SU-DHL-6 (cell line): ENCODE results near the gene UBXN4.

Experiments used
- H2AFZ ChIP-seq: fragments of 200-600 bp; sonication (generic); 2 replicates; pipeline ENCODE4 v1.6.1; 2014; ENCODE audit warnings: low read depth, mild to moderate bottlenecking, moderate library complexity, mixed read lengths, antibody characterized with exemption, low read length; ENCODE audit not compliant: severe bottlenecking
- H3F3A ChIP-seq: fragments of 200-600 bp; shearing (Covaris generic); 2 replicates; pipeline ENCODE4 v1.6.0; 2016; ENCODE audit warnings: antibody characterized with exemption, mild to moderate bottlenecking; ENCODE audit not compliant: insufficient read depth
- H3K27ac ChIP-seq: fragments of 200-600 bp; sonication (generic); 2 replicates; pipeline ENCODE4 v1.5.1; 2016; ENCODE audit warnings: low read depth, mild to moderate bottlenecking, low read length, moderate library complexity, mixed read lengths
- H3K27me3 ChIP-seq: fragments of 200-600 bp; sonication (generic), shearing (Covaris generic); 2 replicates; pipeline ENCODE4 v1.6.0; 2014; ENCODE audit warnings: mild to moderate bottlenecking, low read length
- H3K36me3 ChIP-seq: fragments of 200-600 bp; sonication (generic); 2 replicates; pipeline ENCODE4 v1.6.1; 2014; ENCODE audit warnings: mild to moderate bottlenecking, low read length, mixed read lengths
- H3K4me2 ChIP-seq: fragments of 300-600, 200-600 bp; shearing (Covaris generic), sonication (generic); 2 replicates; pipeline ENCODE4 v1.6.0; 2014; ENCODE audit warnings: low read length, low read depth, mild to moderate bottlenecking; ENCODE audit not compliant: poor library complexity, severe bottlenecking
- H3K4me3 ChIP-seq: fragments of 200-600 bp; sonication (generic); 2 replicates; pipeline ENCODE4 v1.5.1; 2014; ENCODE audit warnings: antibody characterized with exemption, low read length, mild to moderate bottlenecking, mixed read lengths; ENCODE audit not compliant: insufficient read depth, poor library complexity, severe bottlenecking
- H3K79me2 ChIP-seq: fragments of 200-600 bp; sonication (generic); 2 replicates; pipeline ENCODE4 v1.6.1; 2014; ENCODE audit warnings: mild to moderate bottlenecking, low read length, moderate library complexity; ENCODE audit not compliant: insufficient read depth
- H3K9ac ChIP-seq: fragments of 200-600 bp; sonication (generic); 2 replicates; pipeline ENCODE4 v1.7.0; 2014; ENCODE audit warnings: mild to moderate bottlenecking, low read length
- H3K9me2 ChIP-seq: fragments of 200-600 bp; sonication (generic); replicated peaks from 2 replicates; pipeline ENCODE4 v1.6.1; 2014; ENCODE audit warnings: low read length; ENCODE audit not compliant: insufficient read depth
- H3K9me3 ChIP-seq: fragments of 200-600 bp; sonication (generic); 2 replicates; pipeline ENCODE4 v1.6.1; 2014; ENCODE audit warnings: low read length, mixed read lengths; ENCODE audit not compliant: insufficient read depth
- H4K20me1 ChIP-seq: fragments of 200-600 bp; sonication (generic); 2 replicates; pipeline ENCODE4 v1.6.1; 2014; ENCODE audit warnings: low read depth, mild to moderate bottlenecking, antibody characterized with exemption, low read length, moderate library complexity, mixed read lengths
- CTCF ChIP-seq: fragments of 200-600 bp; sonication (generic); IDR thresholded peaks from one replicate; pipeline ENCODE4 v1.5.1; 2017; ENCODE audit warnings: antibody characterized with exemption, mild to moderate bottlenecking, low read length, moderate library complexity; ENCODE audit not compliant: insufficient read depth, poor library complexity, severe bottlenecking
- EZH2phosphoT487 ChIP-seq: fragments of 200-600 bp; sonication (generic), shearing (Covaris generic); conservative IDR thresholded peaks from 2 replicates; pipeline ENCODE4 v1.6.1; 2018; ENCODE audit warnings: mild to moderate bottlenecking, antibody characterized with exemption, low read length, moderate library complexity, mixed read lengths

The UBXN4 gene

GRCh38 chr2:135818937-135819610, 77.4 kb downstream of the UBXN4 start:
- no peaks in the 10 kb centered on the region for H3K9me3 ChIP-seq
- H3K36me3 ChIP-seq, result no peaks in the 10 kb centered on the region
- TF ChIP-seq CTCF, result peak; percentile 79
- TF ChIP-seq EZH2phosphoT487, result no peak
- H3K4me3 ChIP-seq, result no peak overlapping the region
- H3K27me3 ChIP-seq, result no peaks in the 10 kb centered on the region
- H3F3A ChIP-seq, result no peaks in the 10 kb centered on the region
- H3K27ac ChIP-seq, result no peak overlapping the region
- no peaks in the 10 kb centered on the region for H3K79me2 ChIP-seq
- H3K9me2 ChIP-seq, result no peaks in the 10 kb centered on the region
- no peaks in the 10 kb centered on the region for H4K20me1 ChIP-seq
- no peak overlapping the region for H3K9ac ChIP-seq
- H2AFZ ChIP-seq, result no peak overlapping the region
- H3K4me2 ChIP-seq, result no peak overlapping the region

- H3F3A ChIP-seq, result no peaks in the 10 kb centered on the region
- no peak overlapping the region for H3K27ac ChIP-seq
- no peak overlapping the region for H3K4me3 ChIP-seq
- H3K27me3 ChIP-seq, result no peaks in the 10 kb centered on the region
- no peaks in the 10 kb centered on the region for H3K9me2 ChIP-seq
- no peak overlapping the region for H2AFZ ChIP-seq
- H3K9ac ChIP-seq, result no peak overlapping the region
- no peak overlapping the region for H3K4me2 ChIP-seq
- H4K20me1 ChIP-seq, result no peaks in the 10 kb centered on the region
- no peaks in the 10 kb centered on the region for H3K36me3 ChIP-seq
- no peaks in the 10 kb centered on the region for H3K79me2 ChIP-seq
- no peaks in the 10 kb centered on the region for H3K9me3 ChIP-seq
- TF ChIP-seq CTCF (no peak), EZH2phosphoT487 (no peak)
These were observed 78.5 kb downstream of the UBXN4 start for GRCh38 chr2:135820003-135820618.

GRCh38 chr2:135821190-135821589, 79.5 kb downstream of the UBXN4 start:
- no peak overlapping the region for H3K4me2 ChIP-seq
- H3K79me2 ChIP-seq, result no peaks in the 10 kb centered on the region
- H4K20me1 ChIP-seq, result no peaks in the 10 kb centered on the region
- H3K27ac ChIP-seq, result no peak overlapping the region
- H3K9me3 ChIP-seq, result no peaks in the 10 kb centered on the region
- no peaks in the 10 kb centered on the region for H3F3A ChIP-seq
- H3K9me2 ChIP-seq, result no peaks in the 10 kb centered on the region
- no peaks in the 10 kb centered on the region for H3K27me3 ChIP-seq
- no peak overlapping the region for H2AFZ ChIP-seq
- no peak for TF ChIP-seq CTCF
- TF ChIP-seq EZH2phosphoT487, result no peak
- no peak overlapping the region for H3K4me3 ChIP-seq
- H3K9ac ChIP-seq, result no peak overlapping the region
- H3K36me3 ChIP-seq, result no peaks in the 10 kb centered on the region
